ENCODE data around the gene CXXC1. TPM values are rescaled to one million over a fixed set of nuclear protein-coding genes. Genes with fewer than 3 reads are reported as not detected.

CXXC1 gene
- total RNA-seq, 1 donor from 2014 or later: 50.6 TPM

DNA sequence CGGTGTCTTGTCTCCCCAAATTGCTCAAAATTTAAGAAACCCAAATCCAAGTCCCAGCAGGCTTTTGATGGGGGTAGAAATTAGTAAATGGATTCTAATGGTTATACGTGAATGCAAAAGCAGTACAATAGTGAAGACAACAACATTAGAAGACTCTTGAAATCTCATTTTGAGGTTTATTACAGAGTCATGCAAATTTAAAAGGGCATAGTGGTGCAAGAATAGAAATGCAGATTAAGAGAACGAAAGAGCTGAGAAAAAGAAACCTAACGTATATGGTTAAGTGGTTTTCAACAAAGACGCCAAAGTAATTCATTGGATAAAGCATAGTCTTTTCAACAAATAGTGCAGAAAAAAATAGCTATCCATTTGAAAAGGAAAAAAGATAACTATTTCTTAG is 33.2 kb upstream of the CXXC1 start:
- peaks cover 2% of the 10 kb centered on the region for H3K27me3 ChIP-seq (ENCODE audit: insufficient read depth, low read length)
- no peaks in the 10 kb centered on the region for H3K9me3 ChIP-seq (ENCODE audit: insufficient read depth, low read depth, low read length)
- no peaks in the 10 kb centered on the region for H3K36me3 ChIP-seq (ENCODE audit: insufficient read depth, low read length)
- no peak for FAIRE-seq
- no peaks in the 10 kb centered on the region for H3K27me3 Mint-ChIP-seq (ENCODE audit: low read depth, unreplicated experiment)
- H3K79me2 ChIP-seq (ENCODE audit: insufficient read depth, low read length): no peaks in the 10 kb centered on the region
- no peaks in the 10 kb centered on the region for H3K4me1 Mint-ChIP-seq (ENCODE audit: low read depth, unreplicated experiment)
- no peak overlapping the region for H3K4me3 ChIP-seq (ENCODE audit: insufficient read depth, low read depth, low read length)
- H3K4me2 ChIP-seq (ENCODE audit: low read length): no peak overlapping the region
- H2AFZ ChIP-seq (ENCODE audit: low read depth, low read length): no peak overlapping the region
- H3K27ac ChIP-seq (ENCODE audit: low read depth, low read length): no peak overlapping the region
- no peak overlapping the region for H3K4me3 Mint-ChIP-seq (ENCODE audit: unreplicated experiment)
- no peak for TF ChIP-seq EZH2 (IDR thresholded peaks at IDR 0.05; ENCODE audit: insufficient read depth, low read length)
- TF ChIP-seq, protein P1, sequence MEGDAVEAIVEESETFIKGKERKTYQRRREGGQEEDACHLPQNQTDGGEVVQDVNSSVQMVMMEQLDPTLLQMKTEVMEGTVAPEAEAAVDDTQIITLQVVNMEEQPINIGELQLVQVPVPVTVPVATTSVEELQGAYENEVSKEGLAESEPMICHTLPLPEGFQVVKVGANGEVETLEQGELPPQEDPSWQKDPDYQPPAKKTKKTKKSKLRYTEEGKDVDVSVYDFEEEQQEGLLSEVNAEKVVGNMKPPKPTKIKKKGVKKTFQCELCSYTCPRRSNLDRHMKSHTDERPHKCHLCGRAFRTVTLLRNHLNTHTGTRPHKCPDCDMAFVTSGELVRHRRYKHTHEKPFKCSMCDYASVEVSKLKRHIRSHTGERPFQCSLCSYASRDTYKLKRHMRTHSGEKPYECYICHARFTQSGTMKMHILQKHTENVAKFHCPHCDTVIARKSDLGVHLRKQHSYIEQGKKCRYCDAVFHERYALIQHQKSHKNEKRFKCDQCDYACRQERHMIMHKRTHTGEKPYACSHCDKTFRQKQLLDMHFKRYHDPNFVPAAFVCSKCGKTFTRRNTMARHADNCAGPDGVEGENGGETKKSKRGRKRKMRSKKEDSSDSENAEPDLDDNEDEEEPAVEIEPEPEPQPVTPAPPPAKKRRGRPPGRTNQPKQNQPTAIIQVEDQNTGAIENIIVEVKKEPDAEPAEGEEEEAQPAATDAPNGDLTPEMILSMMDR (IDR thresholded peaks at IDR 0.05; ENCODE audit: insufficient read depth, low read depth, low read length): no peak
- H3K9ac ChIP-seq (ENCODE audit: low read length): no peak overlapping the region
- DNase-seq (ENCODE audit: low read depth): no peak
- H3K9me3 Mint-ChIP-seq (ENCODE audit: unreplicated experiment): peaks cover 2% of the 10 kb centered on the region
- H4K20me1 ChIP-seq (ENCODE audit: insufficient read depth, low read length): no peaks in the 10 kb centered on the region
- no peaks in the 10 kb centered on the region for H3K36me3 Mint-ChIP-seq (ENCODE audit: low read depth, unreplicated experiment)
- H3K4me1 ChIP-seq (ENCODE audit: insufficient read depth, low read length): no peaks in the 10 kb centered on the region
- no peak overlapping the region for H3K27ac Mint-ChIP-seq (ENCODE audit: unreplicated experiment)

DNA sequence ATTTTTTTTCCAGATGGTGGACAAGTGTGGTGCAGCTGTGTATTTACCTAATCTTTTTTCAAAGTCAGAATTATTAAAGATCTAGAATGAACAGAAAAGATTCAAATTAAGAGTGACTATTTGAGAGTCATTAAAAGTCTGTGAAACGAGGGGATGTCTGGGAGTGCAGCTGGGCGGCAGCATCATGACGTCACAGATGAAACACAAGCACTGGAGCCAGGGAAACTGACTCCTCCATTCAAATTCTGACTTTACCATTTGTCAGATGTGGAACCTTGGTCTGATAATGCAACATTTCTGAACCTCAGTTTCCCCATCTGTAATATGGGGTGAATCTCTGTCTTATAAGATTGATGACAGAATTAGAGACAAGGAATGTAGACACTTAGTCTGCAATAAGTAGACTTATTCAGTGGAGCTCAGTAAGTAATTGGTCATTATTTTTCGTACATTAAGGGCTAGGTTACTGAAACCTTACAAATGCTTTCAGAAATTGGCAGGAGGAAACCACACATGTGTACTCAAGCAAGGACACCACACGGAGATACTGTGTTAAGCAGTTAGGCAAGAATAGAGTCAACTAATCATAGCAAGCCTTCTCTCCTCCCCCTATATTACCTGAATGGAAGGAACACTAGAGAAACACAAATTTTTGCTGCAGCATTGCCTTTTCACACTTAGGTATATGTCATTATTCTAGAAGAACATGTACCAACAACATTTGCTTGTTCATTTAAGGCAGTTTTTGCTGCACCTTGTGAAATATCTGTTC is 27.8 kb upstream of the CXXC1 start:
- Mint-ChIP-seq H3K9me3 (ENCODE audit: unreplicated experiment) (no peaks in the 10 kb centered on the region), H3K4me3 (ENCODE audit: unreplicated experiment) (no peak overlapping the region), H3K27me3 (ENCODE audit: low read depth, unreplicated experiment) (peaks cover 20% of the 10 kb centered on the region), H3K27ac (ENCODE audit: unreplicated experiment) (no peak overlapping the region), H3K4me1 (ENCODE audit: low read depth, unreplicated experiment) (no peaks in the 10 kb centered on the region), H3K36me3 (ENCODE audit: low read depth, unreplicated experiment) (no peaks in the 10 kb centered on the region)
- Histone ChIP-seq H3K36me3 (ENCODE audit: insufficient read depth, low read length) (no peaks in the 10 kb centered on the region), H3K4me3 (ENCODE audit: insufficient read depth, low read depth, low read length) (no peak overlapping the region), H3K4me2 (ENCODE audit: low read length) (no peak overlapping the region), H3K79me2 (ENCODE audit: insufficient read depth, low read length) (no peaks in the 10 kb centered on the region), H2AFZ (ENCODE audit: low read depth, low read length) (no peak overlapping the region), H3K4me1 (ENCODE audit: insufficient read depth, low read length) (no peaks in the 10 kb centered on the region), H3K27ac (ENCODE audit: low read depth, low read length) (no peak overlapping the region), H3K9me3 (ENCODE audit: insufficient read depth, low read depth, low read length) (no peaks in the 10 kb centered on the region), H3K27me3 (ENCODE audit: insufficient read depth, low read length) (peaks cover 9% of the 10 kb centered on the region), H4K20me1 (ENCODE audit: insufficient read depth, low read length) (no peaks in the 10 kb centered on the region), H3K9ac (ENCODE audit: low read length) (no peak overlapping the region)
- FAIRE-seq (no peak), DNase-seq (ENCODE audit: low read depth) (no peak)
- no peak for TF ChIP-seq EZH2 (IDR thresholded peaks at IDR 0.05; ENCODE audit: insufficient read depth, low read length)
- TF ChIP-seq, protein P1 (IDR thresholded peaks at IDR 0.05; ENCODE audit: insufficient read depth, low read depth, low read length): no peak

DNA sequence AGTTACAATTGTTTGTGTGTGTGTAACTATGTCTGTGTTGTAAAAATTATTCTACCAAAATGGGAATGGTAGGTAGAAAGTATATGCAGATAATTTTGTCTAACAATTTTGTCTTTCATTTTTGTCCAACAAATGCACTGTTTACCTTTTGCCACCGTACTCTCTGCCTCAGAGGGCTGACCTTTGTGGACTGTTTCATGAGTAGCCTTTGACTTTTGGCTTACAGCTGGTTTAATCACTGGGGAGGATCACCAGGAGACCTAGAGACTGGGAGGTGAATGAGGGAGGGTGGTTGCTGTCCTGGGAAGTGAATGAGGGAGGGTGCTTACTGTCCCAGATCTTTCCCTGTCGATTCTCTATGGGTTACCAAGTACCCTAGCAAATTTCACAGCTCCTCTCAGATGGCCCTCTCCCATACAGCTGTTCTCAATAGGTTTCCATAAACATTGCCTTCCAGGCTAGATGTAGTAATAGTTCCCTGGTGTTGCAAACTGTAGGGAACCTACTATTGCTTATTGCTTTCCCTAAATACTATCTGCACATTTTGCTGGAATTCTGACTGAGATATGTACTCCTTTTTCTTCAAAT is 26.5 kb upstream of the CXXC1 start:
- Mint-ChIP-seq H3K27me3 (ENCODE audit: low read depth, unreplicated experiment) (peaks cover 23% of the 10 kb centered on the region), H3K4me1 (ENCODE audit: low read depth, unreplicated experiment) (no peaks in the 10 kb centered on the region), H3K4me3 (ENCODE audit: unreplicated experiment) (no peak overlapping the region), H3K27ac (ENCODE audit: unreplicated experiment) (no peak overlapping the region), H3K36me3 (ENCODE audit: low read depth, unreplicated experiment) (no peaks in the 10 kb centered on the region), H3K9me3 (ENCODE audit: unreplicated experiment) (peaks cover 4% of the 10 kb centered on the region)
- no peaks in the 10 kb centered on the region for H3K4me1 ChIP-seq (ENCODE audit: insufficient read depth, low read length)
- H3K36me3 ChIP-seq (ENCODE audit: insufficient read depth, low read length): no peaks in the 10 kb centered on the region
- H3K9me3 ChIP-seq (ENCODE audit: insufficient read depth, low read depth, low read length): no peaks in the 10 kb centered on the region
- H3K27ac ChIP-seq (ENCODE audit: low read depth, low read length): no peak overlapping the region
- H3K9ac ChIP-seq (ENCODE audit: low read length): no peak overlapping the region
- H3K4me2 ChIP-seq (ENCODE audit: low read length): no peak overlapping the region
- H2AFZ ChIP-seq (ENCODE audit: low read depth, low read length): no peak overlapping the region
- FAIRE-seq (no peak), DNase-seq (ENCODE audit: low read depth) (no peak)
- no peak overlapping the region for H3K4me3 ChIP-seq (ENCODE audit: insufficient read depth, low read depth, low read length)
- no peaks in the 10 kb centered on the region for H3K79me2 ChIP-seq (ENCODE audit: insufficient read depth, low read length)
- TF ChIP-seq, protein P1 (IDR thresholded peaks at IDR 0.05; ENCODE audit: insufficient read depth, low read depth, low read length): no peak
- TF ChIP-seq EZH2 (IDR thresholded peaks at IDR 0.05; ENCODE audit: insufficient read depth, low read length): no peak
- H4K20me1 ChIP-seq (ENCODE audit: insufficient read depth, low read length): no peaks in the 10 kb centered on the region
- H3K27me3 ChIP-seq (ENCODE audit: insufficient read depth, low read length): peaks cover 7% of the 10 kb centered on the region

Data from astrocyte (in vitro differentiated cells and primary cell).